ENCODE data around the gene TBC1D7.

TBC1D7 gene

GRCh38 chr6:13277231-13277630 is 51.1 kb downstream of the TBC1D7 start:
- H2BK5ac ChIP-seq (ENCODE audit: low read depth, low read length, poor library complexity, severe bottlenecking): no peak overlapping the region
- no peak overlapping the region for H3K18ac ChIP-seq (ENCODE audit: low read depth in 1 of 2, low read length in 2 of 2)
- no peak overlapping the region for H3K9ac ChIP-seq (ENCODE audit: low read length)
- peaks cover 4% of the 10 kb centered on the region for H3K4me1 ChIP-seq (ENCODE audit: control insufficient read depth, insufficient read depth, low read depth, low read length)
- H3K23ac ChIP-seq (ENCODE audit: low read length in 2 of 2): no peak overlapping the region
- no peak overlapping the region for H2AK5ac ChIP-seq (ENCODE audit: low read length, severe bottlenecking)
- no peak overlapping the region for H2AFZ ChIP-seq (ENCODE audit: low read depth, low read length)
- no peak overlapping the region for H3K4me2 ChIP-seq (ENCODE audit: low read length, poor library complexity, severe bottlenecking)
- H2BK12ac ChIP-seq (ENCODE audit: low read length in 2 of 2): no peak overlapping the region
- H3K9me3 ChIP-seq (ENCODE audit: control insufficient read depth, low read length): no peaks in the 10 kb centered on the region
- no peak overlapping the region for H3K14ac ChIP-seq (ENCODE audit: low read length in 2 of 2)
- no peak overlapping the region for H2BK120ac ChIP-seq (ENCODE audit: low read depth, low read length)
- no peak overlapping the region for H3K4ac ChIP-seq (ENCODE audit: low read depth in 1 of 2, low read length in 2 of 2)
- DNase-seq: no peak
- no peak overlapping the region for H3K27ac ChIP-seq (ENCODE audit: low read length, poor library complexity, severe bottlenecking)
- no peak overlapping the region for H3K4me3 ChIP-seq (ENCODE audit: insufficient read depth in 1 of 2, low read depth in 1 of 2, low read length in 2 of 2)
- H3K27me3 ChIP-seq (ENCODE audit: control insufficient read depth in 1 of 2, insufficient read depth in 1 of 2, low read length in 2 of 2): no peaks in the 10 kb centered on the region
- H2BK15ac ChIP-seq (ENCODE audit: low read depth, poor library complexity, severe bottlenecking): no peak overlapping the region
- H3K79me1 ChIP-seq (replicated peaks; ENCODE audit: low read length, poor library complexity, severe bottlenecking): no peaks in the 10 kb centered on the region
- 98% methylated on average over 2 of the region's 2 CpGs for WGBS
- no peak overlapping the region for H4K8ac ChIP-seq (ENCODE audit: low read length)
- peaks cover 0 to 10% of the 10 kb centered on the region in 2 experiments for H3K36me3 ChIP-seq (ENCODE audit: control insufficient read depth in 1 of 2, insufficient read depth in 2 of 2, low read depth in 1 of 2, low read length in 2 of 2)
- H4K91ac ChIP-seq (ENCODE audit: low read length): no peak overlapping the region

- Histone ChIP-seq H2BK5ac (ENCODE audit: low read depth, low read length, poor library complexity, severe bottlenecking) (no peak overlapping the region), H3K79me1 (replicated peaks; ENCODE audit: low read length, poor library complexity, severe bottlenecking) (no peaks in the 10 kb centered on the region), H4K8ac (ENCODE audit: low read length) (no peak overlapping the region), H2AK5ac (ENCODE audit: low read length, severe bottlenecking) (no peak overlapping the region), H3K14ac (ENCODE audit: low read length in 2 of 2) (no peak overlapping the region), H2BK15ac (ENCODE audit: low read depth, poor library complexity, severe bottlenecking) (no peak overlapping the region), H3K23ac (ENCODE audit: low read length in 2 of 2) (no peak overlapping the region), H3K9ac (ENCODE audit: low read length) (no peak overlapping the region), H3K9me3 (ENCODE audit: control insufficient read depth, low read length) (no peaks in the 10 kb centered on the region), H2BK120ac (ENCODE audit: low read depth, low read length) (no peak overlapping the region), H3K4me3 (ENCODE audit: insufficient read depth in 1 of 2, low read depth in 1 of 2, low read length in 2 of 2) (no peak overlapping the region), H3K27ac (ENCODE audit: low read length, poor library complexity, severe bottlenecking) (no peak overlapping the region), H3K4me1 (ENCODE audit: control insufficient read depth, insufficient read depth, low read depth, low read length) (peaks cover 2% of the 10 kb centered on the region), H4K91ac (ENCODE audit: low read length) (no peak overlapping the region), H3K18ac (ENCODE audit: low read depth in 1 of 2, low read length in 2 of 2) (no peak overlapping the region), H2BK12ac (ENCODE audit: low read length in 2 of 2) (no peak overlapping the region), H3K36me3 (ENCODE audit: control insufficient read depth in 1 of 2, insufficient read depth in 2 of 2, low read depth in 1 of 2, low read length in 2 of 2) (peaks cover 0 to 3% of the 10 kb centered on the region in 2 experiments), H3K27me3 (ENCODE audit: control insufficient read depth in 1 of 2, insufficient read depth in 1 of 2, low read length in 2 of 2) (no peaks in the 10 kb centered on the region), H3K4me2 (ENCODE audit: low read length, poor library complexity, severe bottlenecking) (no peak overlapping the region), H3K4ac (ENCODE audit: low read depth in 1 of 2, low read length in 2 of 2) (no peak overlapping the region), H2AFZ (ENCODE audit: low read depth, low read length) (no peak overlapping the region)
- DNase-seq: no peak
- 76% methylated on average over 6 of the region's 8 CpGs for WGBS
Measured at GRCh38 chr6:13275435-13275989, 52.8 kb downstream of the TBC1D7 start.

- no peak overlapping the region for H3K9ac ChIP-seq (ENCODE audit: low read length)
- no peak overlapping the region for H2BK12ac ChIP-seq (ENCODE audit: low read length in 2 of 2)
- no peak overlapping the region for H3K27ac ChIP-seq (ENCODE audit: low read length, poor library complexity, severe bottlenecking)
- no peak for DNase-seq
- H3K9me3 ChIP-seq (ENCODE audit: control insufficient read depth, low read length): no peaks in the 10 kb centered on the region
- no peak overlapping the region for H3K4me3 ChIP-seq (ENCODE audit: insufficient read depth in 1 of 2, low read depth in 1 of 2, low read length in 2 of 2)
- no peak overlapping the region for H4K91ac ChIP-seq (ENCODE audit: low read length)
- H3K27me3 ChIP-seq (ENCODE audit: control insufficient read depth in 1 of 2, insufficient read depth in 1 of 2, low read length in 2 of 2): no peaks in the 10 kb centered on the region
- H2AK5ac ChIP-seq (ENCODE audit: low read length, severe bottlenecking): no peak overlapping the region
- H3K4me2 ChIP-seq (ENCODE audit: low read length, poor library complexity, severe bottlenecking): no peak overlapping the region
- H3K23ac ChIP-seq (ENCODE audit: low read length in 2 of 2): no peak overlapping the region
- H3K4ac ChIP-seq (ENCODE audit: low read depth in 1 of 2, low read length in 2 of 2): no peak overlapping the region
- no peak overlapping the region for H2BK5ac ChIP-seq (ENCODE audit: low read depth, low read length, poor library complexity, severe bottlenecking)
- H3K36me3 ChIP-seq (ENCODE audit: control insufficient read depth in 1 of 2, insufficient read depth in 2 of 2, low read depth in 1 of 2, low read length in 2 of 2): peaks cover 0 to 3% of the 10 kb centered on the region in 2 experiments
- H3K79me1 ChIP-seq (replicated peaks; ENCODE audit: low read length, poor library complexity, severe bottlenecking): no peaks in the 10 kb centered on the region
- 79% methylated on average over 5 of the region's 6 CpGs for WGBS
- peaks cover 2% of the 10 kb centered on the region for H3K4me1 ChIP-seq (ENCODE audit: control insufficient read depth, insufficient read depth, low read depth, low read length)
- no peak overlapping the region for H2BK120ac ChIP-seq (ENCODE audit: low read depth, low read length)
- H2BK15ac ChIP-seq (ENCODE audit: low read depth, poor library complexity, severe bottlenecking): no peak overlapping the region
- no peak overlapping the region for H2AFZ ChIP-seq (ENCODE audit: low read depth, low read length)
- H3K14ac ChIP-seq (ENCODE audit: low read length in 2 of 2): no peak overlapping the region
- H4K8ac ChIP-seq (ENCODE audit: low read length): no peak overlapping the region
- no peak overlapping the region for H3K18ac ChIP-seq (ENCODE audit: low read depth in 1 of 2, low read length in 2 of 2)
Measured at GRCh38 chr6:13274707-13275434, 53.5 kb downstream of the TBC1D7 start.

GRCh38 chr6:13273931-13274706 is 54.2 kb downstream of the TBC1D7 start:
- H3K4me3 ChIP-seq (ENCODE audit: insufficient read depth in 1 of 2, low read depth in 1 of 2, low read length in 2 of 2): no peak overlapping the region
- DNase-seq: no peak
- no peak overlapping the region for H3K4me2 ChIP-seq (ENCODE audit: low read length, poor library complexity, severe bottlenecking)
- WGBS: 93% methylated on average over 21 of the region's 21 CpGs
- no peak overlapping the region for H2BK15ac ChIP-seq (ENCODE audit: low read depth, poor library complexity, severe bottlenecking)
- H2BK5ac ChIP-seq (ENCODE audit: low read depth, low read length, poor library complexity, severe bottlenecking): no peak overlapping the region
- no peaks in the 10 kb centered on the region for H3K36me3 ChIP-seq (ENCODE audit: control insufficient read depth in 1 of 2, insufficient read depth in 2 of 2, low read depth in 1 of 2, low read length in 2 of 2)
- no peaks in the 10 kb centered on the region for H3K9me3 ChIP-seq (ENCODE audit: control insufficient read depth, low read length)
- no peaks in the 10 kb centered on the region for H3K27me3 ChIP-seq (ENCODE audit: control insufficient read depth in 1 of 2, insufficient read depth in 1 of 2, low read length in 2 of 2)
- H3K4me1 ChIP-seq (ENCODE audit: control insufficient read depth, insufficient read depth, low read depth, low read length): peaks cover 2% of the 10 kb centered on the region
- H4K91ac ChIP-seq (ENCODE audit: low read length): no peak overlapping the region
- H3K18ac ChIP-seq (ENCODE audit: low read depth in 1 of 2, low read length in 2 of 2): no peak overlapping the region
- no peak overlapping the region for H3K27ac ChIP-seq (ENCODE audit: low read length, poor library complexity, severe bottlenecking)
- H2BK120ac ChIP-seq (ENCODE audit: low read depth, low read length): no peak overlapping the region
- no peak overlapping the region for H3K23ac ChIP-seq (ENCODE audit: low read length in 2 of 2)
- no peak overlapping the region for H3K14ac ChIP-seq (ENCODE audit: low read length in 2 of 2)
- no peak overlapping the region for H3K9ac ChIP-seq (ENCODE audit: low read length)
- no peaks in the 10 kb centered on the region for H3K79me1 ChIP-seq (replicated peaks; ENCODE audit: low read length, poor library complexity, severe bottlenecking)
- no peak overlapping the region for H3K4ac ChIP-seq (ENCODE audit: low read depth in 1 of 2, low read length in 2 of 2)
- H2BK12ac ChIP-seq (ENCODE audit: low read length in 2 of 2): no peak overlapping the region
- H4K8ac ChIP-seq (ENCODE audit: low read length): no peak overlapping the region
- no peak overlapping the region for H2AK5ac ChIP-seq (ENCODE audit: low read length, severe bottlenecking)
- H2AFZ ChIP-seq (ENCODE audit: low read depth, low read length): no peak overlapping the region
